Activated CD8-positive, alpha-beta T cell treated with anti-CD3 and anti-CD28 coated beads for 36 hours (primary cell): ENCODE data around the gene PTPN1. TPM values are rescaled to one million over a fixed set of nuclear protein-coding genes. Genes with fewer than 3 reads are reported as not detected.

Experiments used
- ATAC-seq: fragments of 200-7000 bp; cut with Tn5 transposase; one replicate; pipeline ENCODE4 v1.10.0; 2021; ENCODE audit warnings: mild to moderate bottlenecking, moderate library complexity
- CTCF ChIA-PET: fragments of 350-600 bp; sonication (Branson Sonifier 250); formaldehyde crosslinking; loops from one replicate; lab custom pipeline; 2021; ENCODE audit warnings: antibody characterized with exemption; lab: Charles Lee
- POLR2A ChIA-PET: fragments of 350-600 bp; sonication (Branson Sonifier 250); formaldehyde crosslinking; loops from one replicate; lab custom pipeline; 2021; ENCODE audit warnings: antibody characterized with exemption; lab: Charles Lee
- DNase-seq: peaks from one replicate; pipeline ENCODE4 v3.0.0-alpha.2; 2020
- H3K27ac Mint-ChIP-seq: one replicate; pipeline ENCODE4 v1.8.0; 2021; ENCODE audit warnings: mild to moderate bottlenecking, mixed read lengths
- H3K27me3 Mint-ChIP-seq: one replicate; pipeline ENCODE4 v1.8.0; 2021; ENCODE audit warnings: mixed read lengths
- H3K36me3 Mint-ChIP-seq: one replicate; pipeline ENCODE4 v1.8.0; 2021; ENCODE audit warnings: low read depth, mixed read lengths
- H3K4me1 Mint-ChIP-seq: one replicate; pipeline ENCODE4 v1.8.0; 2021; ENCODE audit warnings: low read depth, mixed read lengths
- H3K4me3 Mint-ChIP-seq: one replicate; pipeline ENCODE4 v1.8.0; 2021; ENCODE audit warnings: mild to moderate bottlenecking, moderate library complexity, mixed read lengths
- H3K9me3 Mint-ChIP-seq: one replicate; pipeline ENCODE4 v1.8.0; 2021; ENCODE audit warnings: mixed read lengths
- intact Hi-C: fragments of 100-400 bp; cut with micrococcal nuclease; formaldehyde crosslinking; loops from one replicate; pipeline ENCODE4 v1.10.0; 2022
- total RNA-seq, 2 experiments: library from RNA; stranded (reverse); gene quantifications; one replicate each; pipeline ENCODE4 v1.2.3, GENCODE V29; 2021
- TF ChIP-seq, protein P1 (sequence below): fragments of 200-600 bp; IDR thresholded peaks from one replicate; pipeline ENCODE4 v1.8.0; 2022; ENCODE audit warnings: antibody characterized with exemption, mild to moderate bottlenecking

The PTPN1 gene
- total RNA-seq, 2 experiments from 2014 or later = 65.1 to 66.6 TPM

DNA sequence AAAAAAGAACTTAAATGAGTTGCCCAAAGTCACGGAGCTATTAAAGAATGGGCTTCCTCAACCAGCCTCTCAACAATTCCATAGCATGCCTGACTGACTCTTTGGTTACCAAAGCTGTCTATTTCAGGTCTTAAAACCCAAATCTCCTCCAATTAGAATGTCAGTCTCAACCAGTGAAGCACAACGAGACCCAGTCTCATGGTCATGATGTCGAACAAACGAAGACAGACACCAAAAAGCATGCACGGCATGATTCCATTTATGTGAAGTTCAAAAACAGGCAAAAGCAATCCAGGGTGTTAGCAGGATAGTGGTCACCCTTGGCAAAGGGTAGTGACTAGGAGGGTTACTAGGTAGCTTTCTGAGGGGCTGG, 16.3 kb upstream of the PTPN1 start:
- H3K4me3 Mint-ChIP-seq = no peak overlapping the region
- ATAC-seq (no peak), DNase-seq (no peak)
- TF ChIP-seq, protein P1, sequence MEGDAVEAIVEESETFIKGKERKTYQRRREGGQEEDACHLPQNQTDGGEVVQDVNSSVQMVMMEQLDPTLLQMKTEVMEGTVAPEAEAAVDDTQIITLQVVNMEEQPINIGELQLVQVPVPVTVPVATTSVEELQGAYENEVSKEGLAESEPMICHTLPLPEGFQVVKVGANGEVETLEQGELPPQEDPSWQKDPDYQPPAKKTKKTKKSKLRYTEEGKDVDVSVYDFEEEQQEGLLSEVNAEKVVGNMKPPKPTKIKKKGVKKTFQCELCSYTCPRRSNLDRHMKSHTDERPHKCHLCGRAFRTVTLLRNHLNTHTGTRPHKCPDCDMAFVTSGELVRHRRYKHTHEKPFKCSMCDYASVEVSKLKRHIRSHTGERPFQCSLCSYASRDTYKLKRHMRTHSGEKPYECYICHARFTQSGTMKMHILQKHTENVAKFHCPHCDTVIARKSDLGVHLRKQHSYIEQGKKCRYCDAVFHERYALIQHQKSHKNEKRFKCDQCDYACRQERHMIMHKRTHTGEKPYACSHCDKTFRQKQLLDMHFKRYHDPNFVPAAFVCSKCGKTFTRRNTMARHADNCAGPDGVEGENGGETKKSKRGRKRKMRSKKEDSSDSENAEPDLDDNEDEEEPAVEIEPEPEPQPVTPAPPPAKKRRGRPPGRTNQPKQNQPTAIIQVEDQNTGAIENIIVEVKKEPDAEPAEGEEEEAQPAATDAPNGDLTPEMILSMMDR = no peak
- H3K27ac Mint-ChIP-seq = no peak overlapping the region
- ChIA-PET CTCF (interaction anchor here (0.8 to 2.2 kb wide), 8 partner anchors 9 to 93 kb away, joined by 4 to 10 read pairs (median 5); no protein-coding TSS in a partner anchor), POLR2A (interaction anchor here (0.6 to 1.4 kb wide), 3 partner anchors 17 to 30 kb away, joined by 3 to 4 read pairs (median 3); partner anchors contain the start of gene PTPN1)
- no peaks in the 10 kb centered on the region for H3K36me3 Mint-ChIP-seq
- H3K9me3 Mint-ChIP-seq = no peaks in the 10 kb centered on the region
- H3K4me1 Mint-ChIP-seq = peaks cover 21% of the 10 kb centered on the region
- no peaks in the 10 kb centered on the region for H3K27me3 Mint-ChIP-seq
- intact Hi-C loops = loop anchor here (5.0 kb wide), 1 partner anchor 78 kb away; no protein-coding TSS in a partner anchor

DNA sequence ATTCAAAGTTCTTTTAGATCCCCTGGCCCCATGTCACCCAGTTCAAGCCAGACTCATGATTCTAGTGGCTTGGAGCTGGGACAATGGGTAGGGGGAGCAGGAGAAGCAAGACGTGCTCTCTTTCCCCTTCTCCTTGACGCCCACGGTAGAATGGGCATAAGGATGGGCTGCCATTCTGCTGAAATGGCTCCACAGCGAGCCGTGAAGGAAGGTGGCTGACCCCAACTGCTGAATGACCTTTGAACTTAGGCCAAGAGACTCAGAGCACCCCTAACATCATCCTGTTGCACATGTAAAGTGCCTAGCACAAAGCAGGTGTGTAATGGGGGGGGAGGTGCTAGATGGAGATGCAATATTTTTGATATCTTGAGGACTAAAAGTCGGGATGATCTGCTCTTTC, 15.8 kb upstream of the PTPN1 start:
- Mint-ChIP-seq H3K27ac (no peak overlapping the region), H3K9me3 (no peaks in the 10 kb centered on the region), H3K27me3 (no peaks in the 10 kb centered on the region), H3K4me3 (no peak overlapping the region), H3K36me3 (no peaks in the 10 kb centered on the region), H3K4me1 (peaks cover 21% of the 10 kb centered on the region)
- ChIA-PET POLR2A (interaction anchor here (0.6 to 1.4 kb wide), 4 partner anchors 16 to 29 kb away, joined by 3 to 4 read pairs (median 3); partner anchors contain the start of gene PTPN1), CTCF (interaction anchor here (0.8 to 1.9 kb wide), 4 partner anchors 12 to 79 kb away, joined by 4 to 5 read pairs (median 5); no protein-coding TSS in a partner anchor)
- TF ChIP-seq, protein P1 = no peak
- ATAC-seq = no peak
- no peak for DNase-seq
- intact Hi-C loops = loop anchor here (5.0 kb wide), 1 partner anchor 78 kb away; no protein-coding TSS in a partner anchor

DNA sequence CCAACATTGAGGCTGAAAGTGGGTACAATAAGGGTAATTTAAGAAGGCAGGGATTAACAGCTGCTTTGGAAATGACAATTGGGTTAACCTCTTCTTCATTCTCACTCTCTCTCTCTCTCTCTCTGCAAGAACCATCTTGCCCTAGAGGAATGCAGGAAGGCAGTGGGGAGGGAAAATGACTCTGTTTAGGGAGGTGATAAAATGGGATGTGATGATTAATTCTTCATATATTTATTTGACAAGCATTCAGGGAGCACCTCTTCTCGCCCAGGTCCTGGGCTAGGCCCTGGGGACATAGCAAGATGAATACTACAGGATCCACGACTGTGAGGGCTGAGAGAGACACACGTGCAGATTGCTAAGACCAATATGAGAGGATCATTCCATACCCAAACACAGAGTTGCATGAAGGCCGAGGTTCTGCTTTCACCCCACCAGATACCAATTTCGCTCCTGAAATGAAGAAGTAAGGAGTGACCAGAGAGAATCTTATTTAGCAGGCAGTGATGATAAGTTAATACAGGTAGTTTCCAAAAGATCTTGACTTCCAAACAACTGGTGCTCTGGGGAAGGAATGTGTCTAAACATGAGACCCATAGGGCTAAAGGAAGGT, 13.3 kb upstream of the PTPN1 start:
- no peak overlapping the region for H3K4me3 Mint-ChIP-seq
- ChIA-PET POLR2A (no interaction called here), CTCF (interaction anchor here (0.6 to 1.3 kb wide), 4 partner anchors 8 to 92 kb away, joined by 3 to 4 read pairs (median 4); no protein-coding TSS in a partner anchor)
- no peaks in the 10 kb centered on the region for H3K9me3 Mint-ChIP-seq
- no peak overlapping the region for H3K27ac Mint-ChIP-seq
- intact Hi-C loops = no loop called here
- TF ChIP-seq, protein P1 = no peak
- H3K27me3 Mint-ChIP-seq = no peaks in the 10 kb centered on the region
- H3K4me1 Mint-ChIP-seq = peaks cover 21% of the 10 kb centered on the region
- no peak for ATAC-seq
- no peaks in the 10 kb centered on the region for H3K36me3 Mint-ChIP-seq
- no peak for DNase-seq

DNA sequence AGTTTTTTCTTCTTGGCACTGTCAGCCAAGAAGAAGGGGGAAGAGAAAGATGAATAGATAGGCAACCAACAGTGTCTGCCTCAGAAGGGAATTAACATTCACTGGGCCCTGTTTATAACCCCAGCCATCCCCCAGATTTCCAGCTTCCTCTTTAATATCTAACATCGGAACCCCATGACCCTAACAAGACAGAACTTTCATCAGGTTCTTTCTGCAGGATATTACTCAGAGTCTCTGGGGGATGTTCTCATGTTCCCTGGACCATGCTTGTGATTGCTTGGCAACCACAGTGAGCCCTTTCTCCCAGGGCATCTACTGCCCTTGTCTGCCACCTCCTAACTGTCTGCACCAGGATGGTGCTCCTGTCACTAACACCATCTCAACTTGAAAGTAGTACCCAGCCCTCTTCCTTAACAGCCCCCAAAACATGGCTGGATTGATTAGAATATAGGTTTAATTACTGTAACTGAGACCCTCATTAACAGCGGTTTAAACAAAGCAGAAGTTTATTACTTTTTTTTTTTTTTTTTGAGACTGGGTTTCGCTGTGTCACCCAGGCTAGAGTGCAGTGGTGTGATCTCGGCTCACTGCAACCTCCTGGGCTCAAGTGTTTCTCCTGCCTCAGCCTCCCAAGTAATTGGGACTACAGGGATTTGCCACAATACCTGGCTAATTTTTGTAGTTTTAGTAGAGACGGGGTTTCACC, 12.0 kb upstream of the PTPN1 start:
- POLR2A ChIA-PET = interaction anchor here (0.8 to 1.1 kb wide), 2 partner anchors 13 to 64 kb away, joined by 3 read pairs; no protein-coding TSS in a partner anchor
- TF ChIP-seq, protein P1 = no peak
- Mint-ChIP-seq H3K36me3 (no peaks in the 10 kb centered on the region), H3K9me3 (no peaks in the 10 kb centered on the region), H3K27ac (peak overlapping the region; percentile 40), H3K27me3 (no peaks in the 10 kb centered on the region), H3K4me1 (peaks cover 10% of the 10 kb centered on the region), H3K4me3 (no peak overlapping the region)
- no peak for ATAC-seq
- CTCF ChIA-PET = interaction anchor here (0.8 to 1.3 kb wide), 4 partner anchors 8 to 77 kb away, joined by 3 to 4 read pairs (median 4); no protein-coding TSS in a partner anchor
- no peak for DNase-seq
- intact Hi-C loops = no loop called here
